ENCODE measurements around the gene CD274. TPM values are rescaled to one million over a fixed set of nuclear protein-coding genes. Genes with fewer than 3 reads are reported as not detected.

CD274 gene
- total and polyA plus RNA-seq, 2 of the 8 experiments (the other 6 are each of a cell fraction or from before 2014, with no cell fraction given): 0.08 to 0.15 TPM

DNA sequence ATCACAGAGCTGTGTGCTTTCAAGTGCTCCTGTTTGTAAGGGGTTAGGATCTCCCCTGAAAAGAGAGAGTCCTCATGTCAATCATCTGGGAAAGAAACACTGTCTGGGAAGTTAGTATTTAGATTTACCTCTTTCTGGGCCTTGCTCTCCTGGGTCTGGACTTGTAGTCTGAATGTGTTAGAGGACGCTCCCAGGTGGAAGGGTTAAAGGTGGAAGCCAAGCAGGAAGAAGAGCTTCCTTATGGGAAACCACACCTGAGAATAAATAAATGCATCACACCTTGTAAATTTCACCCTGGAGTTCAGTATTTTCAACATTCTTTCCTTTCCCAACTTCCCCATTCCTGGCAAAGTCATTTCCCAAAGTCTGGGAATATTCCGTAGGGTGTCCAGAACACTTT is 13.9 kb upstream of the CD274 start (continued):
- TF ChIP-seq, protein P1, sequence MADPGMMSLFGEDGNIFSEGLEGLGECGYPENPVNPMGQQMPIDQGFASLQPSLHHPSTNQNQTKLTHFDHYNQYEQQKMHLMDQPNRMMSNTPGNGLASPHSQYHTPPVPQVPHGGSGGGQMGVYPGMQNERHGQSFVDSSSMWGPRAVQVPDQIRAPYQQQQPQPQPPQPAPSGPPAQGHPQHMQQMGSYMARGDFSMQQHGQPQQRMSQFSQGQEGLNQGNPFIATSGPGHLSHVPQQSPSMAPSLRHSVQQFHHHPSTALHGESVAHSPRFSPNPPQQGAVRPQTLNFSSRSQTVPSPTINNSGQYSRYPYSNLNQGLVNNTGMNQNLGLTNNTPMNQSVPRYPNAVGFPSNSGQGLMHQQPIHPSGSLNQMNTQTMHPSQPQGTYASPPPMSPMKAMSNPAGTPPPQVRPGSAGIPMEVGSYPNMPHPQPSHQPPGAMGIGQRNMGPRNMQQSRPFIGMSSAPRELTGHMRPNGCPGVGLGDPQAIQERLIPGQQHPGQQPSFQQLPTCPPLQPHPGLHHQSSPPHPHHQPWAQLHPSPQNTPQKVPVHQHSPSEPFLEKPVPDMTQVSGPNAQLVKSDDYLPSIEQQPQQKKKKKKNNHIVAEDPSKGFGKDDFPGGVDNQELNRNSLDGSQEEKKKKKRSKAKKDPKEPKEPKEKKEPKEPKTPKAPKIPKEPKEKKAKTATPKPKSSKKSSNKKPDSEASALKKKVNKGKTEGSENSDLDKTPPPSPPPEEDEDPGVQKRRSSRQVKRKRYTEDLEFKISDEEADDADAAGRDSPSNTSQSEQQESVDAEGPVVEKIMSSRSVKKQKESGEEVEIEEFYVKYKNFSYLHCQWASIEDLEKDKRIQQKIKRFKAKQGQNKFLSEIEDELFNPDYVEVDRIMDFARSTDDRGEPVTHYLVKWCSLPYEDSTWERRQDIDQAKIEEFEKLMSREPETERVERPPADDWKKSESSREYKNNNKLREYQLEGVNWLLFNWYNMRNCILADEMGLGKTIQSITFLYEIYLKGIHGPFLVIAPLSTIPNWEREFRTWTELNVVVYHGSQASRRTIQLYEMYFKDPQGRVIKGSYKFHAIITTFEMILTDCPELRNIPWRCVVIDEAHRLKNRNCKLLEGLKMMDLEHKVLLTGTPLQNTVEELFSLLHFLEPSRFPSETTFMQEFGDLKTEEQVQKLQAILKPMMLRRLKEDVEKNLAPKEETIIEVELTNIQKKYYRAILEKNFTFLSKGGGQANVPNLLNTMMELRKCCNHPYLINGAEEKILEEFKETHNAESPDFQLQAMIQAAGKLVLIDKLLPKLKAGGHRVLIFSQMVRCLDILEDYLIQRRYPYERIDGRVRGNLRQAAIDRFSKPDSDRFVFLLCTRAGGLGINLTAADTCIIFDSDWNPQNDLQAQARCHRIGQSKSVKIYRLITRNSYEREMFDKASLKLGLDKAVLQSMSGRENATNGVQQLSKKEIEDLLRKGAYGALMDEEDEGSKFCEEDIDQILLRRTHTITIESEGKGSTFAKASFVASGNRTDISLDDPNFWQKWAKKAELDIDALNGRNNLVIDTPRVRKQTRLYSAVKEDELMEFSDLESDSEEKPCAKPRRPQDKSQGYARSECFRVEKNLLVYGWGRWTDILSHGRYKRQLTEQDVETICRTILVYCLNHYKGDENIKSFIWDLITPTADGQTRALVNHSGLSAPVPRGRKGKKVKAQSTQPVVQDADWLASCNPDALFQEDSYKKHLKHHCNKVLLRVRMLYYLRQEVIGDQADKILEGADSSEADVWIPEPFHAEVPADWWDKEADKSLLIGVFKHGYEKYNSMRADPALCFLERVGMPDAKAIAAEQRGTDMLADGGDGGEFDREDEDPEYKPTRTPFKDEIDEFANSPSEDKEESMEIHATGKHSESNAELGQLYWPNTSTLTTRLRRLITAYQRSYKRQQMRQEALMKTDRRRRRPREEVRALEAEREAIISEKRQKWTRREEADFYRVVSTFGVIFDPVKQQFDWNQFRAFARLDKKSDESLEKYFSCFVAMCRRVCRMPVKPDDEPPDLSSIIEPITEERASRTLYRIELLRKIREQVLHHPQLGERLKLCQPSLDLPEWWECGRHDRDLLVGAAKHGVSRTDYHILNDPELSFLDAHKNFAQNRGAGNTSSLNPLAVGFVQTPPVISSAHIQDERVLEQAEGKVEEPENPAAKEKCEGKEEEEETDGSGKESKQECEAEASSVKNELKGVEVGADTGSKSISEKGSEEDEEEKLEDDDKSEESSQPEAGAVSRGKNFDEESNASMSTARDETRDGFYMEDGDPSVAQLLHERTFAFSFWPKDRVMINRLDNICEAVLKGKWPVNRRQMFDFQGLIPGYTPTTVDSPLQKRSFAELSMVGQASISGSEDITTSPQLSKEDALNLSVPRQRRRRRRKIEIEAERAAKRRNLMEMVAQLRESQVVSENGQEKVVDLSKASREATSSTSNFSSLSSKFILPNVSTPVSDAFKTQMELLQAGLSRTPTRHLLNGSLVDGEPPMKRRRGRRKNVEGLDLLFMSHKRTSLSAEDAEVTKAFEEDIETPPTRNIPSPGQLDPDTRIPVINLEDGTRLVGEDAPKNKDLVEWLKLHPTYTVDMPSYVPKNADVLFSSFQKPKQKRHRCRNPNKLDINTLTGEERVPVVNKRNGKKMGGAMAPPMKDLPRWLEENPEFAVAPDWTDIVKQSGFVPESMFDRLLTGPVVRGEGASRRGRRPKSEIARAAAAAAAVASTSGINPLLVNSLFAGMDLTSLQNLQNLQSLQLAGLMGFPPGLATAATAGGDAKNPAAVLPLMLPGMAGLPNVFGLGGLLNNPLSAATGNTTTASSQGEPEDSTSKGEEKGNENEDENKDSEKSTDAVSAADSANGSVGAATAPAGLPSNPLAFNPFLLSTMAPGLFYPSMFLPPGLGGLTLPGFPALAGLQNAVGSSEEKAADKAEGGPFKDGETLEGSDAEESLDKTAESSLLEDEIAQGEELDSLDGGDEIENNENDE (IDR thresholded peaks at IDR 0.05; ENCODE audit: insufficient replicate concordance, low read length): no peak
- TF ChIP-seq SP4 (IDR thresholded peaks at IDR 0.05; ENCODE audit: low read length) (no peak), YY1 (IDR thresholded peaks at IDR 0.05; ENCODE audit: low read depth, low read length) (no peak)
